Small intestine (tissue), 7 donors: ENCODE measurements around the gene PEX14. TPM values are rescaled to one million over a fixed set of nuclear protein-coding genes. Genes with fewer than 3 reads are reported as not detected.

Experiments
- DNase-seq, 2 donors: peaks; one replicate each; pipeline versions ENCODE4 v3.0.0 to v3.0.0-alpha.2; 2013
- FAIRE-seq: peaks from 2 replicates; lab custom pipeline; 2012; peaks lifted over from hg19 to GRCh38; lab: Jason Lieb, UNC
- H3K27ac ChIP-seq, 3 donors: one replicate each; pipeline ENCODE4 v1.5.1; 2013; ENCODE audit warnings: low read length in 2 of 3, mild to moderate bottlenecking in 2 of 3, control low read depth in 1 of 3, inconsistent platforms in 1 of 3, low read depth in 1 of 3, moderate library complexity in 1 of 3
- H3K27me3 ChIP-seq, 3 donors: one replicate each; pipeline ENCODE4 v1.6.1; 2013; ENCODE audit warnings: low read length in 3 of 3, inconsistent platforms in 1 of 3; ENCODE audit not compliant: control insufficient read depth in 3 of 3, insufficient read depth in 3 of 3
- H3K36me3 ChIP-seq, 3 donors: one replicate each; pipeline ENCODE4 v1.6.1; 2013; ENCODE audit warnings: low read length in 3 of 3, inconsistent platforms in 1 of 3, low read depth in 1 of 3, mild to moderate bottlenecking in 1 of 3, moderate library complexity in 1 of 3; ENCODE audit not compliant: control insufficient read depth in 3 of 3, insufficient read depth in 2 of 3
- H3K4me1 ChIP-seq, 3 donors: one replicate each; pipeline ENCODE4 v1.6.1; 2013; ENCODE audit warnings: low read length in 2 of 3, inconsistent platforms in 1 of 3, low read depth in 1 of 3, mild to moderate bottlenecking in 1 of 3, moderate library complexity in 1 of 3; ENCODE audit not compliant: control insufficient read depth in 3 of 3, insufficient read depth in 2 of 3
- H3K4me3 ChIP-seq, 3 donors: one replicate each; pipeline ENCODE4 v1.5.1; 2013; ENCODE audit warnings: low read length in 3 of 3, control low read depth in 1 of 3, inconsistent platforms in 1 of 3, low read depth in 1 of 3, mild to moderate bottlenecking in 1 of 3, moderate library complexity in 1 of 3
- H3K9me3 ChIP-seq, 2 donors: one replicate each; pipeline ENCODE4 v1.6.1; 2013; ENCODE audit warnings: low read depth in 1 of 2, low read length in 1 of 2; ENCODE audit not compliant: control insufficient read depth in 2 of 2, insufficient read depth in 1 of 2
- whole genome bisulfite sequencing, 3 donors: extraction: QIAGEN DNeasy Blood & Tissue Kit; methylation state at CpG; one replicate each; pipeline ENCODE4 v1.1.7; 2013; 5-methylcytosine and 5-hydroxymethylcytosine counted together
- polyA plus RNA-seq, 4 donors: library from polyadenylated mRNA; stranded (reverse) in 3 of 4; unstranded in 1 of 4; fragments of 200-250 nt in 3 of 4; fragments of 120-200 nt in 1 of 4; gene quantifications; one replicate each; pipeline versions ENCODE4 v1.2.1 to v1.2.3, GENCODE V29; 2013
- donor health status: healthy with polysubstance abuse.
- donor health status: control.
- donor health status: control.
- donor health status: Bipolar disorder and iron deficiency.
- donor health status: healthy.

Gene PEX14
- polyA plus RNA-seq, 4 donors = 15.9 to 26.9 (median 24.7) TPM

DNA sequence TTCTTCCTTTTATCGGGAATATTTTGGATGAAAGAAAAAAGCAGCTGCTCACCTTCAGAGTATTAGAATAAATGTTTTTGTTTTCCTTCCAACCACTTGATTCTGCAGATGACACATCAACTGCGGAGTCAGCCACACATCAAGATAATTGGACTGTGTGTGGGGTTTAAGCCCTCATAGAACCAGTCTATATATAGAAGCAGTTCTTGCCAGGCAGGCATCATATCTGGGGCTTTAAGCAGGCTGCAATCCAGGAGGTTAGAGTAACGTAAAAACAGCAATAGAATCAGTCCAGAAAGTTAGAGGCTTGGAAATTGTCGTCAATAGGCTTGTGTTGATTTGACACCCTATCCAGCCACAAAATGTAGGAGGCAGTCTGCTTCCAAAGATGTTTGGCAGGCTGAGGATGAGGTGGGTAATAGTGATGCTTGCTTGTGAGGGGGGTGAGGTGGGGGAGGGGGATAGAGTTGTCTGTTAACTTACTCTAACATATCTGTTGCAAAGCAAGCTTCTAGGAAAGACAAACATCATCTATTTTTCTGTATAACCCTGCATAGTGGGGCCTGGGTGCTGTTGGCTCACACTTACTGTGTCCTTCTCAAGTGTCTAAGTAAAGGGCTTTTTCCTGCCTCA is 64.8 kb downstream of the PEX14 start:
- no peak for FAIRE-seq
- DNase-seq = no peak
- no peaks in the 10 kb centered on the region for H3K9me3 ChIP-seq
- peak overlapping the region in 1 of 3 donors; percentile 17 for H3K27ac ChIP-seq
- no peak overlapping the region for H3K4me3 ChIP-seq
- H3K4me1 ChIP-seq = no peaks in the 10 kb centered on the region
- H3K27me3 ChIP-seq = no peaks in the 10 kb centered on the region
- H3K36me3 ChIP-seq = peaks cover 4 to 45% (median 13%) of the 10 kb centered on the region in 3 donors
- 79 to 87% (median 87%) methylated on average over 4 of the region's 4 CpGs for WGBS, 3 donors

DNA sequence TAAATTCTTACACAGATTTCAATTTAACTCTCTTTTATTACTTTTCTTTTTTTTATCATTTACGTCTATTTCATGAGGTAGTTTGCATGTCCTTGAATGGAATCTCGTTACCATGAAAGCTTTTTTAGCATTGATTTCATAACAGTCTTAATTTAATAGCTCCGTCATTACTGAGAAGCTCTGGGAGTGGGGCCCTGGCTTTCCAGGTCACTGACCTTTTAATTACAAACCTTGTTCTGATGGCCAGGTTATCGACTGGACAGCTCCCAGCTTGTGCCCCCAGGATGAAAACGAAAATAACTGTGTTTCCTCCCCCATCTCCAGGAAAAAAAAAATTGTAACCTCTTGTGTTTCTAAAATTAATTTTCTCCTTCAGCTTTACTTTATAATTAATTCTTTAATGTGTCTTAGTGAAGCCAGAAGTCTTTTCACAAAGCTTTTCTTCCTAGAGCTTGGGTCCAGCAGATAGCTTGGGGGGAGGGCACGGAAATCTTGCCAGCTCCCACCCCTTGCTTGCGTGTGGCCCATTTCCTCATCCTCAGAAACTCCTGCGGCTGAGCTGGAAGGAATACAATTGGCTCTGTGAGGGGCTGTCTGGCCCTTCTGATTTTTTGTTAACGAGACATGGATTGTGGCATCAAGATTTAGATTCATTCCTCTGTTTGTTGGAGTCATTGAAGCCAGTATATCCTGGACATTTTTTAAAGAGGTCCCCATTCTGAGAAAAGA is 65.7 kb downstream of the PEX14 start:
- FAIRE-seq (no peak), DNase-seq (no peak)
- Histone ChIP-seq H3K27ac (no peak overlapping the region), H3K4me3 (no peak overlapping the region), H3K36me3 (peaks cover 4 to 47% (median 13%) of the 10 kb centered on the region in 3 donors), H3K4me1 (no peaks in the 10 kb centered on the region), H3K9me3 (no peaks in the 10 kb centered on the region), H3K27me3 (no peaks in the 10 kb centered on the region)
- 78 to 92% (median 83%) methylated on average over 9 of the region's 9 CpGs for WGBS, 3 donors

GRCh38 chr1:10541286-10541685 is 66.5 kb downstream of the PEX14 start:
- FAIRE-seq = no peak
- Histone ChIP-seq H3K27me3 (no peaks in the 10 kb centered on the region), H3K36me3 (peaks cover 1 to 41% (median 11%) of the 10 kb centered on the region in 3 donors), H3K4me1 (no peaks in the 10 kb centered on the region), H3K9me3 (no peaks in the 10 kb centered on the region), H3K27ac (peak overlapping the region in 1 of 3 donors; percentile 36), H3K4me3 (no peak overlapping the region)
- DNase-seq = no peak
- WGBS, 3 donors = 91 to 95% (median 93%) methylated on average over 16 to 17 of the region's 17 CpGs

- FAIRE-seq (no peak), DNase-seq (no peak)
- H3K27ac ChIP-seq = no peak overlapping the region
Observed at GRCh38 chr1:10544239-10544638, 69.5 kb downstream of the PEX14 start.

GRCh38 chr1:10546896-10547295 is 72.1 kb downstream of the PEX14 start:
- Histone ChIP-seq H3K9me3 (no peaks in the 10 kb centered on the region), H3K27me3 (no peaks in the 10 kb centered on the region), H3K27ac (no peak overlapping the region), H3K4me3 (no peak overlapping the region), H3K36me3 (peaks cover 0 to 24% (median 2%) of the 10 kb centered on the region in 3 donors), H3K4me1 (no peaks in the 10 kb centered on the region)
- DNase-seq = no peak
- FAIRE-seq = no peak
- WGBS, 3 donors = 48 to 78% (median 58%) methylated on average over 1 of the region's 1 CpG

More at GRCh38 chr1:10544239-10544638, 69.5 kb downstream of the PEX14 start:
- Histone ChIP-seq H3K36me3 (peaks cover 0 to 31% (median 5%) of the 10 kb centered on the region in 3 donors), H3K9me3 (no peaks in the 10 kb centered on the region), H3K4me1 (no peaks in the 10 kb centered on the region), H3K4me3 (no peak overlapping the region), H3K27me3 (no peaks in the 10 kb centered on the region)
- WGBS, 3 donors = 33 to 45% (median 39%) methylated on average over 2 of the region's 2 CpGs

DNA sequence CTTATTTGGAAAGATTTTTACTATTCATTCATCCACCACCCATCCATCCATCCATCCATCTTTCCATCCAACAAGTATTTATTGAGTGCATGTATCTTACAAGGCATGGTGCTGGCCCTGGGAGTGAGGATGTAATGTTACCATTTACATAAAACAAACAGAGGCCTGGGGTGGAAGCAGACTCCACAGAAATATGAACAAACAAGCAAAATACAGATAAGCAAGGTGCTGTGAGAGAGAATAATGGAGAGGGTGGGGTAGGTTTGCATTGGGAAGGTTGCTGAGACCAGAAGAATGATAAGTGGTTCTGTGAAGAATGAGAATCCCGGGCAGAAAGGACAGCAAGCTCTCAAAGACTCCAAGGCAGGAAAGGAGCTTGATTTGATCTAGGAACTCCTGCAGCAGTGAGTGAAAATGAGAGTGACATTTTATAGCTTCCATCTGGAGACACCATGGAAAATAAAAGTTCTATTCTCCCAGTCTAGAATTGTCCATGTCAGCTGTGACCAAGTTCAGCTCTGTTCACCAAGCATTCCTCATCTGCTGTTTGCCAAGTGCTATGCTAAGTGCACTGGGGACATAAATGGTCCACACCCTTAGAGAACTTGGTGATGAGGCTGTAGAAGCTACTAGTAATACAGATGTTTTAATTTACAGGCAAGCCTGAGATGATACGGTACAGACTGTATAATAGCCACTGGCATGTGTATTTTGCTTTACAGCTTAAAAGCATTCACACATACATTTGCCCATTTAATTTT is 75.3 kb downstream of the PEX14 start:
- no peaks in the 10 kb centered on the region for H3K27me3 ChIP-seq
- no peak overlapping the region for H3K4me3 ChIP-seq
- WGBS, 3 donors = 76 to 95% (median 88%) methylated on average over 2 of the region's 2 CpGs
- FAIRE-seq (no peak), DNase-seq (peak in 1 of 2 donors; percentile 7)
- no peaks in the 10 kb centered on the region for H3K9me3 ChIP-seq
- H3K27ac ChIP-seq = no peak overlapping the region
- H3K4me1 ChIP-seq = no peaks in the 10 kb centered on the region
- H3K36me3 ChIP-seq = peaks cover 0 to 14% (median 2%) of the 10 kb centered on the region in 3 donors

DNA sequence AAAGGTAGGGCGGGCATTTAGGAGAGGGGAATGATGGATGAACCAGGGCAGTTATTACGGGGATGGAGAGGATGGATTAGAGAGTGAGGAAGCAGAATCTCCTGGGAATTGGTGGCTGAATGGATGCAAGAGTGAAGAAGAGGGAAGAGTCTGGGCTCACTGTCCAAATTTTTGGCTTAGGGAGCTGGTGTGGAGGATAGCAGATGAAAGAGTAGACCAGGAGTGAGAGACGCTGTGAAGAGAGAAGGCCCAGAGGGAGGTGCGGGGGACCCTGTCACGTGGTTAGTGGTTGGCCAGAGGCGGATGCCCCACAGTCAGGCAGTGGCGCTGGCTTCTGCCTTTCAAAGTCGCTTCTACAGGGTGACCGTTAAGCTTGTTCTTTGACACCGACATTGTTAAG is 78.4 kb downstream of the PEX14 start:
- peaks cover 0 to 8% (median 0%) of the 10 kb centered on the region in 3 donors for H3K36me3 ChIP-seq
- 83 to 95% (median 87%) methylated on average over 10 of the region's 10 CpGs for WGBS, 3 donors
- DNase-seq (no peak), FAIRE-seq (no peak)
- H3K27me3 ChIP-seq = no peaks in the 10 kb centered on the region
- peaks cover 0 to 3% (median 0%) of the 10 kb centered on the region in 3 donors for H3K4me1 ChIP-seq
- no peak overlapping the region for H3K27ac ChIP-seq
- no peaks in the 10 kb centered on the region for H3K9me3 ChIP-seq
- H3K4me3 ChIP-seq = no peak overlapping the region
